A549 (cell line): Measurements from ENCODE around the gene IP6K1.

Experiments used
- CHD4 ChIP-seq: fragments of 200-600 bp; sonication (generic); IDR thresholded peaks from 2 replicates; pipeline ENCODE4 v1.6.1; 2016; ENCODE audit warnings: antibody characterized with exemption, mild to moderate bottlenecking, borderline replicate concordance
- HDAC2 ChIP-seq: fragments of 200-600 bp; sonication (generic); IDR thresholded peaks from 2 replicates; pipeline ENCODE4 v1.6.1; 2016
- JUN ChIP-seq, 2 experiments: fragments of >200 bp; sonication (Bioruptor Twin); formaldehyde crosslinking; IDR thresholded peaks; 2 replicates in 1 of 2; 3 replicates in 1 of 2; pipeline ENCODE4 v1.6.1; 2016 to 2017
- NFE2L2 ChIP-seq: fragments of 150-350 bp; conservative IDR thresholded peaks from 2 replicates; pipeline ENCODE4 v1.6.1; 2014; ENCODE audit warnings: low read length
- TF ChIP-seq, protein P1 (sequence below): fragments of 150-350 bp; IDR thresholded peaks from 2 replicates; pipeline ENCODE4 v1.6.1; 2014; ENCODE audit warnings: low read depth, mild to moderate bottlenecking, low read length
- TF ChIP-seq, protein P2 (sequence below): fragments of >200 bp; sonication (Bioruptor Twin); formaldehyde crosslinking; IDR thresholded peaks from 3 replicates; pipeline ENCODE4 v1.5.1; 2016
- TF ChIP-seq, protein P3 (sequence below): fragments of 200-600 bp; sonication (generic); IDR thresholded peaks from 2 replicates; pipeline ENCODE4 v1.6.1; 2016; ENCODE audit warnings: antibody characterized with exemption, mild to moderate bottlenecking, moderate library complexity

DNA sequence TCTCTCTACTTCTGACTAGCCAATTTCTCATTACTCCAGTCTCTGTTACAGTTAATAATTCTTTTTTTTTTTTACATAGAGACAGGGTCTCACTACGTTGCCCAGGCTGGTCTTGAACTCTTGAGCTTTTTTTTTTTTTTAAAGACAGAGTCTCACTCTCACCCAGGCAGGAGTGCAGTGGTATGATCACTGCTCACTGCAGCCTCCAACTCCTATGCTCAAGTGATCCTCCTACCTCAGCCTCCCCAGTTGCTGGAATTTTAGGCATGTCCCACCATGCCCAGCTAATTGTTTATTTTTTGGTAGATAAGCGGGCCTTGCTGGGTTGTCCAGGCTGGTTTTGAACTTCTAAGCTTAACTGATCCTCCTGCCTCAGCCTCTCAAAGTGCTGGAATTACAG, 13.6 kb downstream of the IP6K1 start:
- TF ChIP-seq, protein P1, sequence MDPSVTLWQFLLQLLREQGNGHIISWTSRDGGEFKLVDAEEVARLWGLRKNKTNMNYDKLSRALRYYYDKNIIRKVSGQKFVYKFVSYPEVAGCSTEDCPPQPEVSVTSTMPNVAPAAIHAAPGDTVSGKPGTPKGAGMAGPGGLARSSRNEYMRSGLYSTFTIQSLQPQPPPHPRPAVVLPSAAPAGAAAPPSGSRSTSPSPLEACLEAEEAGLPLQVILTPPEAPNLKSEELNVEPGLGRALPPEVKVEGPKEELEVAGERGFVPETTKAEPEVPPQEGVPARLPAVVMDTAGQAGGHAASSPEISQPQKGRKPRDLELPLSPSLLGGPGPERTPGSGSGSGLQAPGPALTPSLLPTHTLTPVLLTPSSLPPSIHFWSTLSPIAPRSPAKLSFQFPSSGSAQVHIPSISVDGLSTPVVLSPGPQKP = no peak
- TF ChIP-seq, protein P2, sequence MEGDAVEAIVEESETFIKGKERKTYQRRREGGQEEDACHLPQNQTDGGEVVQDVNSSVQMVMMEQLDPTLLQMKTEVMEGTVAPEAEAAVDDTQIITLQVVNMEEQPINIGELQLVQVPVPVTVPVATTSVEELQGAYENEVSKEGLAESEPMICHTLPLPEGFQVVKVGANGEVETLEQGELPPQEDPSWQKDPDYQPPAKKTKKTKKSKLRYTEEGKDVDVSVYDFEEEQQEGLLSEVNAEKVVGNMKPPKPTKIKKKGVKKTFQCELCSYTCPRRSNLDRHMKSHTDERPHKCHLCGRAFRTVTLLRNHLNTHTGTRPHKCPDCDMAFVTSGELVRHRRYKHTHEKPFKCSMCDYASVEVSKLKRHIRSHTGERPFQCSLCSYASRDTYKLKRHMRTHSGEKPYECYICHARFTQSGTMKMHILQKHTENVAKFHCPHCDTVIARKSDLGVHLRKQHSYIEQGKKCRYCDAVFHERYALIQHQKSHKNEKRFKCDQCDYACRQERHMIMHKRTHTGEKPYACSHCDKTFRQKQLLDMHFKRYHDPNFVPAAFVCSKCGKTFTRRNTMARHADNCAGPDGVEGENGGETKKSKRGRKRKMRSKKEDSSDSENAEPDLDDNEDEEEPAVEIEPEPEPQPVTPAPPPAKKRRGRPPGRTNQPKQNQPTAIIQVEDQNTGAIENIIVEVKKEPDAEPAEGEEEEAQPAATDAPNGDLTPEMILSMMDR = no peak
- TF ChIP-seq, protein P3, sequence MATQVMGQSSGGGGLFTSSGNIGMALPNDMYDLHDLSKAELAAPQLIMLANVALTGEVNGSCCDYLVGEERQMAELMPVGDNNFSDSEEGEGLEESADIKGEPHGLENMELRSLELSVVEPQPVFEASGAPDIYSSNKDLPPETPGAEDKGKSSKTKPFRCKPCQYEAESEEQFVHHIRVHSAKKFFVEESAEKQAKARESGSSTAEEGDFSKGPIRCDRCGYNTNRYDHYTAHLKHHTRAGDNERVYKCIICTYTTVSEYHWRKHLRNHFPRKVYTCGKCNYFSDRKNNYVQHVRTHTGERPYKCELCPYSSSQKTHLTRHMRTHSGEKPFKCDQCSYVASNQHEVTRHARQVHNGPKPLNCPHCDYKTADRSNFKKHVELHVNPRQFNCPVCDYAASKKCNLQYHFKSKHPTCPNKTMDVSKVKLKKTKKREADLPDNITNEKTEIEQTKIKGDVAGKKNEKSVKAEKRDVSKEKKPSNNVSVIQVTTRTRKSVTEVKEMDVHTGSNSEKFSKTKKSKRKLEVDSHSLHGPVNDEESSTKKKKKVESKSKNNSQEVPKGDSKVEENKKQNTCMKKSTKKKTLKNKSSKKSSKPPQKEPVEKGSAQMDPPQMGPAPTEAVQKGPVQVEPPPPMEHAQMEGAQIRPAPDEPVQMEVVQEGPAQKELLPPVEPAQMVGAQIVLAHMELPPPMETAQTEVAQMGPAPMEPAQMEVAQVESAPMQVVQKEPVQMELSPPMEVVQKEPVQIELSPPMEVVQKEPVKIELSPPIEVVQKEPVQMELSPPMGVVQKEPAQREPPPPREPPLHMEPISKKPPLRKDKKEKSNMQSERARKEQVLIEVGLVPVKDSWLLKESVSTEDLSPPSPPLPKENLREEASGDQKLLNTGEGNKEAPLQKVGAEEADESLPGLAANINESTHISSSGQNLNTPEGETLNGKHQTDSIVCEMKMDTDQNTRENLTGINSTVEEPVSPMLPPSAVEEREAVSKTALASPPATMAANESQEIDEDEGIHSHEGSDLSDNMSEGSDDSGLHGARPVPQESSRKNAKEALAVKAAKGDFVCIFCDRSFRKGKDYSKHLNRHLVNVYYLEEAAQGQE = no peak
- TF ChIP-seq JUN (IDR thresholded peaks at IDR 0.05) = no peak
- TF ChIP-seq HDAC2 = no peak
- TF ChIP-seq CHD4 = no peak
- TF ChIP-seq NFE2L2 = no peak
